HG03432 (cell line): ENCODE results near the gene STMN3.

Experiments used
- ATAC-seq: cut with Tn5 transposase; IDR thresholded peaks from one replicate; pipeline ENCODE4 v1.9.1; 2021; ENCODE audit warnings: mild to moderate bottlenecking, moderate library complexity; ENCODE audit not compliant: unreplicated experiment

STMN3 gene

GRCh38 chr20:63692436-63693082, 39.3 kb upstream of the STMN3 start:
- ATAC-seq, result no peak

- ATAC-seq, result no peak
These were observed 38.6 kb upstream of the STMN3 start for GRCh38 chr20:63691711-63692435.

GRCh38 chr20:63690898-63691710, 37.9 kb upstream of the STMN3 start:
- no peak for ATAC-seq

- ATAC-seq, result no peak
These were observed 37.0 kb upstream of the STMN3 start for GRCh38 chr20:63690003-63690897.

GRCh38 chr20:63689046-63690002, 36.1 kb upstream of the STMN3 start:
- ATAC-seq, result no peak

- ATAC-seq, result no peak
These were observed 35.2 kb upstream of the STMN3 start for GRCh38 chr20:63688228-63689045.

- ATAC-seq, result no peak
These were observed 34.4 kb upstream of the STMN3 start for GRCh38 chr20:63687419-63688178.

GRCh38 chr20:63686492-63687321, 33.5 kb upstream of the STMN3 start:
- no peak for ATAC-seq

GRCh38 chr20:63686094-63686491, 32.9 kb upstream of the STMN3 start:
- no peak for ATAC-seq

- ATAC-seq, result no peak
These were observed 32.2 kb upstream of the STMN3 start for GRCh38 chr20:63685269-63686026.

- no peak for ATAC-seq
These were observed 29.3 kb upstream of the STMN3 start for GRCh38 chr20:63682384-63683139.

- no peak for ATAC-seq
These were observed 28.5 kb upstream of the STMN3 start for GRCh38 chr20:63681609-63682142.

- ATAC-seq, result no peak
These were observed 27.8 kb upstream of the STMN3 start for GRCh38 chr20:63680857-63681608.

GRCh38 chr20:63680427-63680826, 27.2 kb upstream of the STMN3 start:
- no peak for ATAC-seq

- no peak for ATAC-seq
These were observed 26.6 kb upstream of the STMN3 start for GRCh38 chr20:63679799-63680305.
